Retina (tissue), 1 donor: ENCODE data around the gene WDPCP.
"Not testable (repeated sequence)": the region's sequence is repeated elsewhere in the genome, so short reads cannot be mapped to it uniquely, and the experiment has no call there.

Experiments used
- DNase-seq: peaks from one replicate; pipeline ENCODE4 v3.0.0-alpha.2; 2016

WDPCP gene

GRCh38 chr2:63195310-63195709 is 393.0 kb downstream of the WDPCP start:
- no peak for DNase-seq

DNA sequence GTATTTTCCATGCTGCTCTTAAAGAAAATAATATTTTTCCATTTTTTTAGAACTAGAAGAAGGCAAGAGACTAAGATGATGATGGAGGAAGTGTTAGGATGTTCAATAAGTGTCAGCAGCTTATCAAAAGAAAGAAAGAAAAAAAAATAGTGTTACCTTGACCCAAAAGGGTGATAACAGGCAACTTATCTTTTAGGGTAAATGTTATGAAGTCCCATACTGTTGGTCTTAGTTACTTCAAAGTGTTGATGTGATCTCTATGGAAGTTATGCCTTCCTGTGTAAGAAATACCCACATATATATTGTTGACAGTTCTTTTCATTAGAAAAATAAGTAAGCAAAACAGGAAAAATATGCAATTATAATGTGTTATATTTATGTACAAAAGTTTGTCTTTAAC is 394.1 kb downstream of the WDPCP start:
- DNase-seq = no peak

GRCh38 chr2:63192889-63193774 is 395.1 kb downstream of the WDPCP start:
- DNase-seq = no peak

DNA sequence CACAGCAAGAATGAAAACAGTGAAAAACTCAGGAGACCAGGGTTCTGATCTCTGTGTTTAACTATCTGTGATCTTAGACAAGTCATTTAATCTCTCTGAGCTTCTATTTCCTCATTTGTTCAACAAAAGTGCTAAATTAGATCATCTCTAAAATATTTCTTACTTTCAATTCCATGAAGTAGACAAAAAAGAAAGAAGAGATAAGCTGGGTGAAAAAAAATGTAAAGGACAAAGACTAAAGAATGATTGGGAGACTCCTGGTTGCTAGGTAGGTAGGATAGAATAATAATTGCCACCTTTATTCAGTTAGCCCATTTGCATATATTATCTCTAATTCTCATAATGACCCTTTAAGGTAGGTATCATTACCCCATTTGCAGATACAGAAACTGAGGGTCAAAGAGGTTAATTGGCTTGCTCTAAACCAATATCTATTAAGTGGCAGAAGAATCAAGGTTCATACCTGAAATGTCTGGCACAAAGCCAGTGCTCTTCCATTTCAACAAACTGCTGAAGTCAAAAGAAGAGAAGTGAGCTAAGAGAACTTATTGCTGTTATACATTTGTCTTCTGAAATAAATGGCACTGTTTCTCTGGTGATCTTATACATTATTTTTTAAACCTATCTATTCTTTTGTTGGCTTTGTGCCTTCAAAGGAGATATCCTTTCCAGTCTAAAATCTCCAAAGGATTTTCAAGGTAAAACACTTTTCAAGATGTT is 395.9 kb downstream of the WDPCP start:
- DNase-seq = no peak

- no peak for DNase-seq
These were observed 399.3 kb downstream of the WDPCP start for GRCh38 chr2:63189026-63189425.

GRCh38 chr2:63186331-63186730 is 401.9 kb downstream of the WDPCP start:
- no peak for DNase-seq

DNA sequence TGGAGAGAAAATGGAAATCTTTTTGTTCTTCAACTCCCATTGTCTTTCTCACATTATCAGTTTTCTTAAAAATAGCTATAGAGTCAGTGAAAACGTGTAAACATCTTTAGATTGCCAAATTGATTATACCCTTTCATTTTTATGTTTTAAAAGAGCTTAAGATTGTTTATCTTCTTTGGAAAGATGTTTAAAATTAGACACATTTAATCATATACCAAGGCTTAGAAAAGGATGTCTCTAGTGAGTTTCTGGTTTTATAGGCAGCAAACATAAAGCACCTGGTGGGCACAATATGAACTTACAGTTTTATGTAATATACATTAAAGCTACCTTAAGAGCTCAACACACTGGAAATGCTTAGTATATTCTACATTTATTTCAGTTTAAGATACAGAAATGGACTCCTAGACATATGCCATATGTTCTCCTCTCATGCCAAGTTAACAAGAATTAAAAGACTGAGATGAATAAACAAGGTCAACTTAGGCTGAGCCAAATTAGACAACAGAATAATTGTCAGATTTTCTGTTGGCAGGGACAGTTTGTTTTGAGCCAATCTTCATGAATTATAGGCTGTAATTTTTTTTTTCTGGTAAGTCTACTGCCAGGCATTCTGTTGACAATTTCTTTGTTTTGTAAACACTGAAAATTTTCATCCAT is 425.0 kb downstream of the WDPCP start:
- no peak for DNase-seq

- DNase-seq = no peak
These were observed 429.0 kb downstream of the WDPCP start for GRCh38 chr2:63159262-63159661.

DNA sequence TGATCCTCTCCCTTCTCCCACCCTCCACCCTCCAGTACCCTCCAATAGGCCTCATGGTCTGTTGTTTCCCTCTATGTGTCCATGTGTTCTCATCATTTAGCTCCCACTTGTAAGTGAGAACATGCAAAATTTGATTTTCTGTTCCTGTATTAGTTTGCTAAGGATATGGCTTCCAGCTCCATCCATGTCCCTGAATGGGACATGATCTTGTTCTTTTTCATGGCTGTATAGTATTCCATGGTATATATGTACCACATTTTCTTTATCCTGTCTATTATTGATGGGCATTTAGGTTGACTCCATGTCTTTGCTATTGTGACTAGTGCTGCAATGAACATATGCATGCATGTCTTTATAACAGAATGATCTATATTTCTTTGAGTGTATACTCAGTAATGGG is 451.6 kb downstream of the WDPCP start:
- DNase-seq = not testable (repeated sequence)

DNA sequence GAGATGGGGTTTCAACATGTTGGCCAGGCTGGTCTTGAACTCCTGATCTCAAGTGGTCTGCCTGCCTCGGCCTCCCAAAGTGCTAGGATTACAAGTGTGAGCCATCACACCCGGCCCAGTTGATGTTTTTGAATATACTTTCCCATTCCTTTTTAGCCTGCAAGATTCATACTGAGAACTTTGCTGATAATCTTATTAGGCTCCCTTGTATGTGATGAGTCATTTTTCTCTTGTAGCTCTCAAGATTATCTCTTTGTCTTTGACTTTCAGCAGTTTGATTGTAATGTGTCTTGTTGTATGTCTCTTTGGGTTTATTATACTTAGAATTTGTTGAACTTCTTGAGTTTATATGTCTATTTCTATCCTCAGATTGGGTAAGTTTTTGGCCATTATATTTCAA is 456.3 kb downstream of the WDPCP start:
- no peak for DNase-seq

DNA sequence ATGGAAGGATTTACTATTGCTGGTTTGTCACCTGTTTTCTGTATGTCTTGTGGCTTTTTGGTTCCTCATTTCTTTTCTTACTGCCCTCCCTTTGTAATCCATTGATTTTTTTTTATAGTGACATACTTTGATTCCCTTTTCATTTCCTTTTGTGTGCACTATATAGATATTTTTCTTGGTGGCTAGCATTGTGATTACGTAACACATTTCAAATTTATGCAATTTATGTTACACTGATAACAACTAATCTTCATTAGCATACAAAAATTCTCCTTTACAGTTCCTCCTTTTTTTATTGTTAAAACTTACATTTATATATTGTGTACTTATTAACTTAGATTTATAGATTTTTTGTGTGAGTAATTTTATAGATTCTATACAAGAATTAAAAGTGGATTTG is 457.1 kb downstream of the WDPCP start:
- DNase-seq = no peak

GRCh38 chr2:63127594-63127993 is 460.7 kb downstream of the WDPCP start:
- DNase-seq = no peak

DNA sequence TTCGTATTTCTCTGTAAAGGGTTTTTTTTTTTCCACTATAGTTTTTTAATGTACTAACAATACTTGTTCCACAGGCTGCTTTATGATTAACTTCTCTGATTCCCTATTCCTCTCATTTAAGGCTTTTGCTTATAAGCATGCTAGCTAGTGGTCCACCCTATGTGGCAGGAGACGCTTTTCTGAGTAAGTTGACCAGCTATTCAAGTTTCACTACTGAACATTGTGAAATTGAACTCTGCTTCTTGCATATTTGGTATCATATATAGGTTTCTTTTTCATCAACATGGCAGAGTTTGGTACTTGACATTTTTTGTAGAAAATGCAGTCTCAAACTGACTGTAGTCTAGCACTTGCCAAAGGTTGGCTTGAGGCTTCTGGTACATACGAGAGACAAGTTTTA is 463.4 kb downstream of the WDPCP start:
- DNase-seq = no peak

DNA sequence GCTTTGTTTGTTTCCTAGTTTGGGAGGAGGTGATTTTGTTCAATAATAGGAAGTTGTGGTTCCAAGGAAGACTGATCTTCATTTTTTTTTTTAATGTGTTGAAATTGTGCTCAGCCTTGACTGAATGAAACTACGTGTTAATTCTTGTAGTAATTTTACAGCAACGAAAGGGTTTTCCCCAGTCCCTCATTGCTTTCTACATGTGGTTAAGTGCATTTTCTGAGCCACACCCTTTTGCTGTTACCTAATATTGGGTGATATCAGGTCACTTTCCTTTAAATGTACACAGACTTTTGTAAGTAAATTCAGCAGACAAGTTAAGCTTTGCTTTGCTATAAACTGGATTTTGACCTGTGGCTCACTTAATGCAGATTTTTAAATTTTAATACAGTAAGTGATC is 464.1 kb downstream of the WDPCP start:
- DNase-seq = no peak

DNA sequence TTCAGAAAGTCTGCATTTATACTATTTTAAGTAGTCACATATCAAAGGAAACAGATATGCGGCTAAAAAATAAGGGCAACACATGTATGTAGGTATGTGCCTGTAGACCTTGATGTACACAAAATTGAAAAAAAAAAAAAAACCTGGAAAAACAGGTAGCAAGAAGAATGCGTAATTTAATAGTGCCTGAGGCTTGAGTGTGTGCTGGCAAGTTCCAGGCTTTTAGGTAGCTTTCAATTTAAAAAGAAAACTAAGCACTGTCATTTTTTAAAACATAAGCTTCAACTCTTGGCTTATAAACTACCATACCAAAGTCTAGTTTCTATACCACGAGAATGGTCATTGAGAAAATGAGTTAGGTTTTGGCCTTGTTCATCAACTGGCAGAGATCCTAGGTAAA is 465.4 kb downstream of the WDPCP start:
- no peak for DNase-seq

- no peak for DNase-seq
These were observed 467.0 kb downstream of the WDPCP start for GRCh38 chr2:63121055-63121834.

DNA sequence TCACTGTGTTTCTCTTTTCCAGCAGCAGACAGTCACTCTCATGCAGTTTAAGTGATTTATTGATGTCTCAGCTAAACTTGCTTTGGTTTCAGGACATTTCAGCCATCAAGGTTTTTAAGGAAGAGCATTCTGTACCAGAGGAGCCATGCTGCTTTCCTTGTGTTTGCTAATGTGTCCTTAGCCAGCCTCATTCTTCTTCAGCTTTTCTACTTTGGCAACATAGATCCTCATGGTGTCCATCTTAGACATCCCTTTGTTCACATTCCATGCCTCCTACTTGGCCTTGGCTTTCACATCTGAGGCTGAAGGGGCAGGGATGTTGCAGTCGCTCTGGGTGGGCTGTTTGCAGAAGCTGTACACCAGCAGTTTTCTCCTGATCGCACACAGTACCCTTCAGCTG is 469.5 kb downstream of the WDPCP start:
- DNase-seq = no peak

- no peak for DNase-seq
These were observed 483.8 kb downstream of the WDPCP start for GRCh38 chr2:63104482-63104881.

- no peak for DNase-seq
These were observed 486.3 kb downstream of the WDPCP start for GRCh38 chr2:63101954-63102353.

GRCh38 chr2:63099032-63099431 is 489.2 kb downstream of the WDPCP start:
- DNase-seq = no peak

GRCh38 chr2:63096491-63096890 is 491.8 kb downstream of the WDPCP start:
- DNase-seq = no peak

- no peak for DNase-seq
These were observed 494.8 kb downstream of the WDPCP start for GRCh38 chr2:63093502-63093901.

GRCh38 chr2:63092857-63093256 is 495.4 kb downstream of the WDPCP start:
- DNase-seq = no peak
